Keratinocyte (primary cell): ENCODE results near the gene DENND1A.

Source experiments
- EZH2 ChIP-seq: IDR thresholded peaks from one replicate; pipeline ENCODE4 v1.6.1; 2012; ENCODE audit warnings: inconsistent platforms, mild to moderate bottlenecking, low read length, moderate library complexity
- TF ChIP-seq, protein P1 (sequence below), 3 experiments: IDR thresholded peaks in 1 of 3; conservative IDR thresholded peaks in 1 of 3; optimal IDR thresholded peaks in 1 of 3; 2 replicates in 2 of 3; 3 replicates in 1 of 3; pipeline versions ENCODE3 to v1.5.1; 2011; ENCODE audit warnings: low read length in 3 of 3, mild to moderate bottlenecking in 3 of 3, moderate library complexity in 2 of 3, control low read depth in 1 of 3, inconsistent platforms in 1 of 3; ENCODE audit not compliant: insufficient read depth in 2 of 3; ENCODE audit errors: extremely low read depth in 1 of 3

GRCh38 chr9:123524866-123525265 is 405.1 kb downstream of the DENND1A start:
- TF ChIP-seq, protein P1, sequence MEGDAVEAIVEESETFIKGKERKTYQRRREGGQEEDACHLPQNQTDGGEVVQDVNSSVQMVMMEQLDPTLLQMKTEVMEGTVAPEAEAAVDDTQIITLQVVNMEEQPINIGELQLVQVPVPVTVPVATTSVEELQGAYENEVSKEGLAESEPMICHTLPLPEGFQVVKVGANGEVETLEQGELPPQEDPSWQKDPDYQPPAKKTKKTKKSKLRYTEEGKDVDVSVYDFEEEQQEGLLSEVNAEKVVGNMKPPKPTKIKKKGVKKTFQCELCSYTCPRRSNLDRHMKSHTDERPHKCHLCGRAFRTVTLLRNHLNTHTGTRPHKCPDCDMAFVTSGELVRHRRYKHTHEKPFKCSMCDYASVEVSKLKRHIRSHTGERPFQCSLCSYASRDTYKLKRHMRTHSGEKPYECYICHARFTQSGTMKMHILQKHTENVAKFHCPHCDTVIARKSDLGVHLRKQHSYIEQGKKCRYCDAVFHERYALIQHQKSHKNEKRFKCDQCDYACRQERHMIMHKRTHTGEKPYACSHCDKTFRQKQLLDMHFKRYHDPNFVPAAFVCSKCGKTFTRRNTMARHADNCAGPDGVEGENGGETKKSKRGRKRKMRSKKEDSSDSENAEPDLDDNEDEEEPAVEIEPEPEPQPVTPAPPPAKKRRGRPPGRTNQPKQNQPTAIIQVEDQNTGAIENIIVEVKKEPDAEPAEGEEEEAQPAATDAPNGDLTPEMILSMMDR (optimal IDR thresholded peaks at IDR 0.05 in 1 of 3, IDR thresholded peaks at IDR 0.05 in 1 of 3, conservative IDR thresholded peaks at IDR 0.05 in 1 of 3; ENCODE audit: extremely low read depth in 1 of 3, insufficient read depth in 2 of 3, low read length in 3 of 3): no peak
- TF ChIP-seq EZH2: no peak
